GM12878 (cell line): Measurements from ENCODE around the gene PALD1.

ENCODE experiments used
- BACH1 ChIP-seq: fragments of 450-650 bp; IDR thresholded peaks from 2 replicates; pipeline ENCODE4 v1.6.1; 2017; ENCODE audit warnings: mild to moderate bottlenecking, borderline replicate concordance
- CHD1 ChIP-seq: IDR thresholded peaks from 2 replicates; pipeline ENCODE4 v1.6.1; 2012; ENCODE audit warnings: low read depth, low read length, improper control_type of control experiment
- POLR2A ChIP-seq: IDR thresholded peaks from 2 replicates; pipeline ENCODE4 v1.6.1; 2011; ENCODE audit warnings: low read depth, mild to moderate bottlenecking, low read length
- POLR2AphosphoS5 ChIP-seq: IDR thresholded peaks from 2 replicates; pipeline ENCODE4 v1.6.1; 2011; ENCODE audit warnings: mild to moderate bottlenecking, low read length, inconsistent platforms
- ZNF622 ChIP-seq: fragments of 450-650 bp; IDR thresholded peaks from 2 replicates; pipeline ENCODE4 v1.6.1; 2017; ENCODE audit warnings: mild to moderate bottlenecking, inconsistent platforms
- TF ChIP-seq, protein P1 (sequence below), 3 experiments: IDR thresholded peaks in 2 of 3; conservative IDR thresholded peaks in 1 of 3; 2 replicates each; pipeline ENCODE4 v1.5.1; 2011; ENCODE audit warnings: low read depth in 3 of 3, low read length in 3 of 3, mild to moderate bottlenecking in 3 of 3, control low read depth in 2 of 3, moderate library complexity in 2 of 3, inconsistent platforms in 1 of 3, mixed read lengths in 1 of 3; ENCODE audit not compliant: control insufficient read depth in 2 of 3, insufficient read depth in 1 of 3; ENCODE audit errors: extremely low read depth in 1 of 3
- TF ChIP-seq, protein P2 (sequence below): IDR thresholded peaks from 2 replicates; pipeline ENCODE4 v1.6.1; 2011; ENCODE audit warnings: low read depth, low read length, improper control_type of control experiment, borderline replicate concordance
- TF ChIP-seq, protein P3 (sequence below): IDR thresholded peaks from 2 replicates; pipeline ENCODE4 v1.6.1; 2012; ENCODE audit warnings: low read depth, low read length, improper control_type of control experiment
- TF ChIP-seq, protein P4 (sequence below): fragments of 450-650 bp; IDR thresholded peaks from 2 replicates; pipeline ENCODE4 v1.6.1; 2014; ENCODE audit warnings: mild to moderate bottlenecking
- TF ChIP-seq, protein P5 (sequence below): IDR thresholded peaks from 2 replicates; pipeline ENCODE4 v1.6.1; 2011; ENCODE audit warnings: mild to moderate bottlenecking, low read depth, low read length, moderate library complexity; ENCODE audit not compliant: insufficient replicate concordance
- TF ChIP-seq, protein P6 (sequence below): IDR thresholded peaks from 2 replicates; pipeline ENCODE4 v1.6.1; 2012; ENCODE audit warnings: mild to moderate bottlenecking, low read depth, low read length

DNA sequence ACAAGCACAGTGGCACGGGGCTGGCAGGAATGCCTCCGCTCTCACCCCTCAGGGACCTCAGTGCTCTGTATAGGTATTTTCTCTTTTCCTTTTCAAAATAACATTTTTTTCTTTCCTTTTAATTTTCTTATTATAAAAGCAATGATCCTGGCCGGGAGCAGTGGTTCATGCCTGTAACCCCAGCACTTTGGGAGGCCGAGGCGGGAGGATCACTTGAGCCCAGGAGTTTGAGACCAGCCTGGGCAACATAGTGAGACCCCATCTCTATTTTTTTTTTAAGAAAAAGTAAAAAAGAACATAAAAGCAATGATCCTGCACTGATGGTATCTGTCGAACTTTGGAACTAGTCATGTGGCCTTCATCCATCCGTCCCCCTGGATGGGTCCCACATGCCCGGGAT lies 120.8 kb downstream of the PALD1 start:
- TF ChIP-seq, protein P1, sequence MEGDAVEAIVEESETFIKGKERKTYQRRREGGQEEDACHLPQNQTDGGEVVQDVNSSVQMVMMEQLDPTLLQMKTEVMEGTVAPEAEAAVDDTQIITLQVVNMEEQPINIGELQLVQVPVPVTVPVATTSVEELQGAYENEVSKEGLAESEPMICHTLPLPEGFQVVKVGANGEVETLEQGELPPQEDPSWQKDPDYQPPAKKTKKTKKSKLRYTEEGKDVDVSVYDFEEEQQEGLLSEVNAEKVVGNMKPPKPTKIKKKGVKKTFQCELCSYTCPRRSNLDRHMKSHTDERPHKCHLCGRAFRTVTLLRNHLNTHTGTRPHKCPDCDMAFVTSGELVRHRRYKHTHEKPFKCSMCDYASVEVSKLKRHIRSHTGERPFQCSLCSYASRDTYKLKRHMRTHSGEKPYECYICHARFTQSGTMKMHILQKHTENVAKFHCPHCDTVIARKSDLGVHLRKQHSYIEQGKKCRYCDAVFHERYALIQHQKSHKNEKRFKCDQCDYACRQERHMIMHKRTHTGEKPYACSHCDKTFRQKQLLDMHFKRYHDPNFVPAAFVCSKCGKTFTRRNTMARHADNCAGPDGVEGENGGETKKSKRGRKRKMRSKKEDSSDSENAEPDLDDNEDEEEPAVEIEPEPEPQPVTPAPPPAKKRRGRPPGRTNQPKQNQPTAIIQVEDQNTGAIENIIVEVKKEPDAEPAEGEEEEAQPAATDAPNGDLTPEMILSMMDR (IDR thresholded peaks at IDR 0.05 in 2 of 3, conservative IDR thresholded peaks at IDR 0.05 in 1 of 3; ENCODE audit: control insufficient read depth in 2 of 3, extremely low read depth in 1 of 3, insufficient read depth in 1 of 3, low read depth in 3 of 3, low read length in 3 of 3): no peak
- TF ChIP-seq POLR2A: no peak
- TF ChIP-seq POLR2AphosphoS5: no peak
- TF ChIP-seq, protein P2, sequence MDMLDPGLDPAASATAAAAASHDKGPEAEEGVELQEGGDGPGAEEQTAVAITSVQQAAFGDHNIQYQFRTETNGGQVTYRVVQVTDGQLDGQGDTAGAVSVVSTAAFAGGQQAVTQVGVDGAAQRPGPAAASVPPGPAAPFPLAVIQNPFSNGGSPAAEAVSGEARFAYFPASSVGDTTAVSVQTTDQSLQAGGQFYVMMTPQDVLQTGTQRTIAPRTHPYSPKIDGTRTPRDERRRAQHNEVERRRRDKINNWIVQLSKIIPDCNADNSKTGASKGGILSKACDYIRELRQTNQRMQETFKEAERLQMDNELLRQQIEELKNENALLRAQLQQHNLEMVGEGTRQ: no peak
- TF ChIP-seq, protein P3, sequence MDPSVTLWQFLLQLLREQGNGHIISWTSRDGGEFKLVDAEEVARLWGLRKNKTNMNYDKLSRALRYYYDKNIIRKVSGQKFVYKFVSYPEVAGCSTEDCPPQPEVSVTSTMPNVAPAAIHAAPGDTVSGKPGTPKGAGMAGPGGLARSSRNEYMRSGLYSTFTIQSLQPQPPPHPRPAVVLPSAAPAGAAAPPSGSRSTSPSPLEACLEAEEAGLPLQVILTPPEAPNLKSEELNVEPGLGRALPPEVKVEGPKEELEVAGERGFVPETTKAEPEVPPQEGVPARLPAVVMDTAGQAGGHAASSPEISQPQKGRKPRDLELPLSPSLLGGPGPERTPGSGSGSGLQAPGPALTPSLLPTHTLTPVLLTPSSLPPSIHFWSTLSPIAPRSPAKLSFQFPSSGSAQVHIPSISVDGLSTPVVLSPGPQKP: no peak
- no peak for TF ChIP-seq ZNF622
- TF ChIP-seq, protein P4, sequence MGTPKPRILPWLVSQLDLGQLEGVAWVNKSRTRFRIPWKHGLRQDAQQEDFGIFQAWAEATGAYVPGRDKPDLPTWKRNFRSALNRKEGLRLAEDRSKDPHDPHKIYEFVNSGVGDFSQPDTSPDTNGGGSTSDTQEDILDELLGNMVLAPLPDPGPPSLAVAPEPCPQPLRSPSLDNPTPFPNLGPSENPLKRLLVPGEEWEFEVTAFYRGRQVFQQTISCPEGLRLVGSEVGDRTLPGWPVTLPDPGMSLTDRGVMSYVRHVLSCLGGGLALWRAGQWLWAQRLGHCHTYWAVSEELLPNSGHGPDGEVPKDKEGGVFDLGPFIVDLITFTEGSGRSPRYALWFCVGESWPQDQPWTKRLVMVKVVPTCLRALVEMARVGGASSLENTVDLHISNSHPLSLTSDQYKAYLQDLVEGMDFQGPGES: no peak
- no peak for TF ChIP-seq CHD1
- no peak for TF ChIP-seq BACH1
- TF ChIP-seq, protein P5, sequence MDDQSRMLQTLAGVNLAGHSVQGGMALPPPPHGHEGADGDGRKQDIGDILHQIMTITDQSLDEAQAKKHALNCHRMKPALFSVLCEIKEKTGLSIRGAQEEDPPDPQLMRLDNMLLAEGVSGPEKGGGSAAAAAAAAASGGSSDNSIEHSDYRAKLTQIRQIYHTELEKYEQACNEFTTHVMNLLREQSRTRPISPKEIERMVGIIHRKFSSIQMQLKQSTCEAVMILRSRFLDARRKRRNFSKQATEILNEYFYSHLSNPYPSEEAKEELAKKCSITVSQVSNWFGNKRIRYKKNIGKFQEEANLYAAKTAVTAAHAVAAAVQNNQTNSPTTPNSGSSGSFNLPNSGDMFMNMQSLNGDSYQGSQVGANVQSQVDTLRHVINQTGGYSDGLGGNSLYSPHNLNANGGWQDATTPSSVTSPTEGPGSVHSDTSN: no peak
- TF ChIP-seq, protein P6, sequence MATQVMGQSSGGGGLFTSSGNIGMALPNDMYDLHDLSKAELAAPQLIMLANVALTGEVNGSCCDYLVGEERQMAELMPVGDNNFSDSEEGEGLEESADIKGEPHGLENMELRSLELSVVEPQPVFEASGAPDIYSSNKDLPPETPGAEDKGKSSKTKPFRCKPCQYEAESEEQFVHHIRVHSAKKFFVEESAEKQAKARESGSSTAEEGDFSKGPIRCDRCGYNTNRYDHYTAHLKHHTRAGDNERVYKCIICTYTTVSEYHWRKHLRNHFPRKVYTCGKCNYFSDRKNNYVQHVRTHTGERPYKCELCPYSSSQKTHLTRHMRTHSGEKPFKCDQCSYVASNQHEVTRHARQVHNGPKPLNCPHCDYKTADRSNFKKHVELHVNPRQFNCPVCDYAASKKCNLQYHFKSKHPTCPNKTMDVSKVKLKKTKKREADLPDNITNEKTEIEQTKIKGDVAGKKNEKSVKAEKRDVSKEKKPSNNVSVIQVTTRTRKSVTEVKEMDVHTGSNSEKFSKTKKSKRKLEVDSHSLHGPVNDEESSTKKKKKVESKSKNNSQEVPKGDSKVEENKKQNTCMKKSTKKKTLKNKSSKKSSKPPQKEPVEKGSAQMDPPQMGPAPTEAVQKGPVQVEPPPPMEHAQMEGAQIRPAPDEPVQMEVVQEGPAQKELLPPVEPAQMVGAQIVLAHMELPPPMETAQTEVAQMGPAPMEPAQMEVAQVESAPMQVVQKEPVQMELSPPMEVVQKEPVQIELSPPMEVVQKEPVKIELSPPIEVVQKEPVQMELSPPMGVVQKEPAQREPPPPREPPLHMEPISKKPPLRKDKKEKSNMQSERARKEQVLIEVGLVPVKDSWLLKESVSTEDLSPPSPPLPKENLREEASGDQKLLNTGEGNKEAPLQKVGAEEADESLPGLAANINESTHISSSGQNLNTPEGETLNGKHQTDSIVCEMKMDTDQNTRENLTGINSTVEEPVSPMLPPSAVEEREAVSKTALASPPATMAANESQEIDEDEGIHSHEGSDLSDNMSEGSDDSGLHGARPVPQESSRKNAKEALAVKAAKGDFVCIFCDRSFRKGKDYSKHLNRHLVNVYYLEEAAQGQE: no peak
